Astrocyte (in vitro differentiated cells and primary cell): ENCODE results near the gene PTOV1.

ENCODE experiments used
- EZH2 ChIP-seq: IDR thresholded peaks from 2 replicates; pipeline ENCODE4 v1.6.1; 2012; ENCODE audit warnings: mild to moderate bottlenecking, low read length, inconsistent platforms; ENCODE audit not compliant: insufficient read depth
- TF ChIP-seq, protein P1 (sequence below): IDR thresholded peaks from 2 replicates; pipeline ENCODE4 v1.5.1; 2011; ENCODE audit warnings: low read depth, mild to moderate bottlenecking, inconsistent platforms, low read length, moderate library complexity; ENCODE audit not compliant: insufficient read depth

DNA sequence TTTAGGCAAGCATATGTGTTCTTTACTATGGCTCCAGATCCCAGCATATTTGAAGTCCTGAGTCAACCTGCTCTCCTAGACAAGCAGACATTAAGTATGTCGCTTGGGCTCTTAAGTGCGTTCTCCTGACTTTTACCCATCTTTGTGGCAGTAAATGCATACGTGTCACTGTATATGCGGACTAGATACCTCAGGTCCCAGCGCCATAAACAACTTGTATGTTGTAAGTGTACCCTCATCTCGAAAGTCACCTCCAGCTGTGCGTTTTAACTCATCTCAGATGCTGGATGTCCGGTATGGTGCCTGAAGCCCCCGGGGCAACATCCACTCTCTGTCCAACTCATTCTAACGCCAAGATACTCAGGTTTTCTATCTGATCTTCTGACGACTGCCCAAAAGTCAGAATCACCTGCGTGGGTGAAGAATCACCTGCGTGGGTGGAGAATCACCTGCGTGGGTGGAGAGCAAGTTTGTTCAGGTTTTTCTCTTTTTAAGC lies 1.7 kb downstream of the PTOV1 start:
- TF ChIP-seq, protein P1, sequence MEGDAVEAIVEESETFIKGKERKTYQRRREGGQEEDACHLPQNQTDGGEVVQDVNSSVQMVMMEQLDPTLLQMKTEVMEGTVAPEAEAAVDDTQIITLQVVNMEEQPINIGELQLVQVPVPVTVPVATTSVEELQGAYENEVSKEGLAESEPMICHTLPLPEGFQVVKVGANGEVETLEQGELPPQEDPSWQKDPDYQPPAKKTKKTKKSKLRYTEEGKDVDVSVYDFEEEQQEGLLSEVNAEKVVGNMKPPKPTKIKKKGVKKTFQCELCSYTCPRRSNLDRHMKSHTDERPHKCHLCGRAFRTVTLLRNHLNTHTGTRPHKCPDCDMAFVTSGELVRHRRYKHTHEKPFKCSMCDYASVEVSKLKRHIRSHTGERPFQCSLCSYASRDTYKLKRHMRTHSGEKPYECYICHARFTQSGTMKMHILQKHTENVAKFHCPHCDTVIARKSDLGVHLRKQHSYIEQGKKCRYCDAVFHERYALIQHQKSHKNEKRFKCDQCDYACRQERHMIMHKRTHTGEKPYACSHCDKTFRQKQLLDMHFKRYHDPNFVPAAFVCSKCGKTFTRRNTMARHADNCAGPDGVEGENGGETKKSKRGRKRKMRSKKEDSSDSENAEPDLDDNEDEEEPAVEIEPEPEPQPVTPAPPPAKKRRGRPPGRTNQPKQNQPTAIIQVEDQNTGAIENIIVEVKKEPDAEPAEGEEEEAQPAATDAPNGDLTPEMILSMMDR, result no peak
- TF ChIP-seq EZH2, result no peak
